ENCODE results near the gene SECISBP2L.
A peak's percentile ranks its signal among the peaks of the same experiment; 100 is the strongest.
"Not testable (repeated sequence)": the region's sequence is repeated elsewhere in the genome, so short reads cannot be mapped to it uniquely, and the experiment has no call there.

SECISBP2L gene, protein sequence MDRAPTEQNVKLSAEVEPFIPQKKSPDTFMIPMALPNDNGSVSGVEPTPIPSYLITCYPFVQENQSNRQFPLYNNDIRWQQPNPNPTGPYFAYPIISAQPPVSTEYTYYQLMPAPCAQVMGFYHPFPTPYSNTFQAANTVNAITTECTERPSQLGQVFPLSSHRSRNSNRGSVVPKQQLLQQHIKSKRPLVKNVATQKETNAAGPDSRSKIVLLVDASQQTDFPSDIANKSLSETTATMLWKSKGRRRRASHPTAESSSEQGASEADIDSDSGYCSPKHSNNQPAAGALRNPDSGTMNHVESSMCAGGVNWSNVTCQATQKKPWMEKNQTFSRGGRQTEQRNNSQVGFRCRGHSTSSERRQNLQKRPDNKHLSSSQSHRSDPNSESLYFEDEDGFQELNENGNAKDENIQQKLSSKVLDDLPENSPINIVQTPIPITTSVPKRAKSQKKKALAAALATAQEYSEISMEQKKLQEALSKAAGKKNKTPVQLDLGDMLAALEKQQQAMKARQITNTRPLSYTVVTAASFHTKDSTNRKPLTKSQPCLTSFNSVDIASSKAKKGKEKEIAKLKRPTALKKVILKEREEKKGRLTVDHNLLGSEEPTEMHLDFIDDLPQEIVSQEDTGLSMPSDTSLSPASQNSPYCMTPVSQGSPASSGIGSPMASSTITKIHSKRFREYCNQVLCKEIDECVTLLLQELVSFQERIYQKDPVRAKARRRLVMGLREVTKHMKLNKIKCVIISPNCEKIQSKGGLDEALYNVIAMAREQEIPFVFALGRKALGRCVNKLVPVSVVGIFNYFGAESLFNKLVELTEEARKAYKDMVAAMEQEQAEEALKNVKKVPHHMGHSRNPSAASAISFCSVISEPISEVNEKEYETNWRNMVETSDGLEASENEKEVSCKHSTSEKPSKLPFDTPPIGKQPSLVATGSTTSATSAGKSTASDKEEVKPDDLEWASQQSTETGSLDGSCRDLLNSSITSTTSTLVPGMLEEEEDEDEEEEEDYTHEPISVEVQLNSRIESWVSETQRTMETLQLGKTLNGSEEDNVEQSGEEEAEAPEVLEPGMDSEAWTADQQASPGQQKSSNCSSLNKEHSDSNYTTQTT

DNA sequence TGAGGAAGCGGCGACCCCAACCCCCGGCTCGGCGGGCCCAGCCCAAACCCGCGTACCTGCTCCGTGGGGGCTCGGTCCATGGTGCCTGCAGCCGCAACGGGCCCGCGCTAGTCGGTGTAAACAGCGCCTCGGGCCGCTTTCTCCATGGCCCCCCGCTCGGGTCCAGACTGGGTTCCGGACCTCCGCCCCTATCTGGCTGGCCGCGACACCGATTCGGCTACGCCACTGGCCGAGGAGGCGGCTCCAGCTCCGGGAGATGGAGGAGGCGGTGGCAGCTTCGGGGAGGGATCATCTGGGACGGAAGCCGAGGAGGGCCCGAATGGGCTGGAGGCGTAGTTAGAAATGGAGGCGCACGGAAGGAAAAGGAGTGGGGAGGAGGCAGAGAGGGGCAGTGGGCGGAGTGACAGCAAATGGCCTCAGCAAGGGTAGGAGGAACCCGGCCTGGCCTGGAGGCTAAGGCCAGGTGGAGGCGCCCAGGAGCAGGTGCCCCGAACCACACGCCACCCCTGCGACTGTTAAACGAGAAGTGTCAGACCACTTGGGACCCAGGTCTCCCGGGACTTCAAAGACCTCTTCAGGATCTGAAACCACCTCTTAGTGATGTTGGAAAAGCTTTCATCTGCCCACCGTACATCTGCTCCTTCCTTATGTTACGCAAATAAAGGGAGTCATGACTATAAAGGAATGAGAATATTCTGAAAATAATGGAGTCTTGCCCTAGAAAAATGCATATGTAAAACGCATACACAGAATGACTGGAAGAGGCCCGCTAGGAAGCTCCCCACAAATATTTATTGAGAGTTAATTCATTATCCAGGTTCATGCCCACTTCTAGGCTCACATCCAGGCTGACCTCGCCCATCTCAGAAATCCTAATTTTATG lies at the start of gene SECISBP2L:
SECISBP2L (minus strand) TSS at position 227 of the 883 bp plus-strand sequence; CDS start at position 80, 147 bp downstream.
- DNase-seq (ENCODE audit: low read depth in 2 of 3, low spot score in 1 of 3), result peak; percentile 85 to 89 (median 88)

GRCh38 chr15:49094923-49095322 lies 48.7 kb upstream of the SECISBP2L start:
- DNase-seq (ENCODE audit: low read depth in 2 of 3, low spot score in 1 of 3), result no peak

GRCh38 chr15:49093252-49094105 lies 47.2 kb upstream of the SECISBP2L start:
- DNase-seq (ENCODE audit: low read depth in 2 of 3, low spot score in 1 of 3), result no peak

DNA sequence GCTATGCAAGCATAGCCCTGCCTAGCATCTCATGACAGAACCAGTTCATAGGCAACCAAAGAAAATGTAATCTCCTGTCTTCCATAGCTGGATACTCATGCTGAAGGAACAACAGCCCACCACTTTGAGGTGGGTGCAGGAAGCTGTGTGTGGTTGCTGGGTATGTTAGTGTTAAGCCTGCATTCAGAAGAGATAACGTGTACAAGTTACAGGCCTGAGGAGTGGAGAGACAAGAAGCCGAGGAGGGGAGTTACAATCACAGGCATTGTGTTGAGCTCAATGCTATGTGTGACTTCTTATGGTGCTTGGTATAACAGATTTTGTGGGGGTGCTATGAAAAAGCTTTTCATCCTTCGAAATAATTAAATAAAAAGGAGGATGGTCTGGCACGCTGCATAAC lies 42.8 kb upstream of the SECISBP2L start:
- DNase-seq (ENCODE audit: low read depth in 2 of 3, low spot score in 1 of 3), result no peak

DNA sequence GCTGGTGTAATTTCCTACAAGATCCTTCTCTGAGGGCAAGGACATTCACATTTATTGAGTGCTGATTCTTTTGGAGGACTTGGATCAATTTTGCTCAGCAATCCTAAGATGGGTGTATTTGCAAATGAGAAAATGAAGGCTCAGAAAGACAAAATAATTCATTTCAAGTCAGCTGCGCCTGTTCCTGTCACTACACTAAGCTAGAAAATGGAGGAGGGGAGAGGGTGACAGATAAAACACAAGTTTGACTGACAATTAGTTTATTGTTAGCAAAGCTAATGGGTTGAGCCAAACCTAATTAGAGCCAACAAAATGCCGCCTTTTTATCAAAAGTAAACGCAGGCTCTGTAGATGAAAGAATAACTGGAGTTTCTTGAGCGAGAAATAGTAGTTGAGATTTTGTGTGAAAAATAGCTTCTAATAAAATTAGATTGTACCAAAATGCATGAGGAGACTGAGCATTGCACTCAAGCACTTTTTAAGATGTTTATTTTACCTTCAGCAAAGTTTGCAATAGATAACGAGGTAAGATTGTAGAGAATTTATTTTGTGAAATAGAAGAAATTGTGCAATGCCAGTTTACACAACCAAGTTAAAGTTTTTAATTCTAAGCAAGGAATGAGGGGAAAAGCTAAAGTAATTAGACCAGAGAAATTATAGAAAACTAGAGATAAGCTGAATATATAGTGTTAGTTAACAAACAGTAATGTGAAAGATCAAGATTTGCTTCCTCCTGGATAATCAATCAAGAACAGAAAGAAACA lies 39.6 kb upstream of the SECISBP2L start:
- DNase-seq (ENCODE audit: low read depth in 2 of 3, low spot score in 1 of 3), result no peak

GRCh38 chr15:49084285-49084570 lies 38.0 kb upstream of the SECISBP2L start:
- no peak for DNase-seq (ENCODE audit: low read depth in 2 of 3, low spot score in 1 of 3)

GRCh38 chr15:49083401-49084284 lies 37.4 kb upstream of the SECISBP2L start:
- DNase-seq (ENCODE audit: low read depth in 2 of 3, low spot score in 1 of 3), result no peak

- no peak for DNase-seq (ENCODE audit: low read depth in 2 of 3, low spot score in 1 of 3)
Observed at GRCh38 chr15:49082960-49083359, 36.7 kb upstream of the SECISBP2L start.

GRCh38 chr15:49079340-49080039 lies 33.2 kb upstream of the SECISBP2L start:
- no peak for DNase-seq (ENCODE audit: low read depth in 2 of 3, low spot score in 1 of 3)

GRCh38 chr15:49075881-49076280 lies 29.6 kb upstream of the SECISBP2L start:
- DNase-seq (ENCODE audit: low read depth in 2 of 3, low spot score in 1 of 3), result no peak

GRCh38 chr15:49074589-49075287 lies 28.5 kb upstream of the SECISBP2L start:
- not testable (repeated sequence) for DNase-seq (ENCODE audit: low read depth in 2 of 3, low spot score in 1 of 3)

DNA sequence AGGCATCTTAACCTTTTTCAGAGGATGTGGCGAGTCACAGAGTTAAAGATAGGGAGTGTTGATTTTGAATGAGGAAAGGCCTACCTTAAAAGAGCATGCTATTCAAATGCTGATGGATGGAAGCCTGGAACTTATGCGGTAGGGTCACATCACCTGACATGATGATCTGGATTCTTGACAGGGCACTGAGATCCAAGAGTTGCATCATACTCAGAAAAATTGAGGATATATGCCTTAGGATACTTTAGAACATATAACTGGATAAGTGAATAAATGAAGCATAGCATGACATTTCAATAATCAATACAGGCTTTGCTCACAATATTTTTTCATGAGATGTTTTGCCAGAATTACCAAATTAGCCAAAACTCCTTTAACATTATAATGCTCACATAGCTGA lies 20.1 kb upstream of the SECISBP2L start:
- DNase-seq (ENCODE audit: low read depth in 2 of 3, low spot score in 1 of 3), result no peak

GRCh38 chr15:49064884-49065283 lies 18.6 kb upstream of the SECISBP2L start:
- DNase-seq (ENCODE audit: low read depth in 2 of 3, low spot score in 1 of 3), result no peak

- DNase-seq (ENCODE audit: low read depth in 2 of 3, low spot score in 1 of 3), result no peak
Observed at GRCh38 chr15:49064281-49064653, 18.0 kb upstream of the SECISBP2L start.

DNA sequence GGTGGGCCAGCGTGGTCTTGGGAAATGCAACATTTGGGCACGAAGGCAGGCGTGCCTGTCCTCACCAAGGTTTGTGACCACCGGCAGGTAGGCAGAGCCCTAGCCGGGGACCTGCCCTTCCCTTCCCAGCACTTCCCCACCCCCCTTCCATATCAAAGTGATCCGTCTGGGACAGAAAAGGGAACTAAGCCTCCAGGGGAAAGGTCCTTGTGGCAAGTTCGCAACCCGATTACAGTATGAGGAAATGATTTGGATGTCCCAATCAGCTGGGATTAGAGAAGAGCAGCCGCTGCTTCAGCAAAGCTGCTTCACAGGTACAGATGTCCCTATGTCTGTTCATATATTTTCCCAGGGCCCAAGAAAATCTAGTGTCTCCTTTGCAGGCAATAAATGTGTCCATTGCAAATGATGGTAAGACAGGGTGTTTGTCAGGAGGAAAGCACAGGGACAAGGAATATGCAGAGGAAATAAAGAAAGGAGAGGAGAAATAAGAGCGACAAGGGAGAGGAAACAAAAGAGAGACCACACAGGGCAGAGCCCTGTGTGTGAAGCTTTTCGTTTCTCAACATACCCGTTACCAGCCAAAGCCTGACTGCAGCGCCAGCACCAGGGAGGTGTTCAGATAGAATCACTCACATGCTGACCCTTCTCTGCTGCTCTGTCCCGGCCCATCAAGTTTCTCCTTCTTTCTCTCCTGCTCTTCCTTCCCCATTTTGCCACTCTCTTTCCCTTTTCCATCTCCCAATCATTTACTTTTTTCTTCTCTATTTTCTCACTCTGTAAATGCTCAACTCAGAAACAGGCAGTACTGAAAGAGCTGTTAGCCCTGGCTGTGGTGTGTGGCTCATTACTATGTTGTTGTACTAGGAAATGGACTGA lies 17.4 kb upstream of the SECISBP2L start:
- DNase-seq (ENCODE audit: low read depth in 2 of 3, low spot score in 1 of 3), result no peak

- DNase-seq (ENCODE audit: low read depth in 2 of 3, low spot score in 1 of 3), result no peak
Observed at GRCh38 chr15:49062900-49063299, 16.7 kb upstream of the SECISBP2L start.
